ENCODE results near the gene C3. TPM values are rescaled to one million over a fixed set of nuclear protein-coding genes. Genes with fewer than 3 reads are reported as not detected.

The C3 gene
- total RNA-seq, 1 experiment from 2014 or later: 7.0 TPM

- H3K9ac ChIP-seq (ENCODE audit: low read length): 0 out of 2 replicates have a peak overlapping the region, but pooled peaks have one; percentile 39
- H3K4me3 ChIP-seq (replicated peaks in 1 of 2; ENCODE audit: low read depth in 1 of 2, low read length in 2 of 2): peak overlapping the region; percentile 22 to 30; a peak in 3 of 4 replicates
- peak overlapping the region; percentile 59 for H3K4me2 ChIP-seq (ENCODE audit: low read length)
- intact Hi-C loops (cut with micrococcal nuclease): no loop called here
- no peaks in the 10 kb centered on the region for H3K79me2 ChIP-seq (ENCODE audit: insufficient read depth, low read length)
- no peak for TF ChIP-seq JUND (IDR thresholded peaks at IDR 0.05)
- no peak for TF ChIP-seq RAD21 (IDR thresholded peaks at IDR 0.05; ENCODE audit: low read depth)
- no peak for TF ChIP-seq FOSL1 (IDR thresholded peaks at IDR 0.05; ENCODE audit: low read depth)
- H3K9me3 ChIP-seq (ENCODE audit: control insufficient read depth in 1 of 2, insufficient read depth in 1 of 2, low read depth in 1 of 2, low read length in 2 of 2): no peaks in the 10 kb centered on the region
- CTCF ChIA-PET: no interaction called here
- BruUV-seq (replicated peaks): no TSS peak
- H2AFZ ChIP-seq (ENCODE audit: low read depth, low read length, poor library complexity, severe bottlenecking): no peak overlapping the region
- H3K4me1 ChIP-seq (ENCODE audit: control insufficient read depth in 1 of 2, insufficient read depth in 2 of 2, low read length in 2 of 2): peaks cover 2 to 15% of the 10 kb centered on the region in 2 experiments; a peak in 3 of 4 replicates
- peak overlapping the region; percentile 29; the same call in 1 of the 2 replicates for H3K27ac ChIP-seq (ENCODE audit: low read depth, low read length)
- RAD21 ChIA-PET (ENCODE audit: low non-redundant PET in 1 of 2, low total read pairs in 2 of 2, uncharacterized antibody in 2 of 2, unreplicated experiment in 2 of 2): no interaction called here
- H3K27me3 ChIP-seq (ENCODE audit: insufficient read depth, low read length): no peaks in the 10 kb centered on the region
- H3K9me2 ChIP-seq (ENCODE audit: insufficient read depth): no peaks in the 10 kb centered on the region
- ATAC-seq (no peak), DNase-seq (ENCODE audit: low read depth, low spot score) (no peak)
- POLR2A ChIA-PET: no interaction called here
- no peaks in the 10 kb centered on the region for H4K20me1 ChIP-seq (ENCODE audit: insufficient read depth)
- H3K36me3 ChIP-seq (ENCODE audit: control insufficient read depth in 1 of 2, insufficient read depth in 2 of 2, low read length in 2 of 2): no peaks in the 10 kb centered on the region; a peak in 2 of 4 replicates
Measured at GRCh38 chr19:6729573-6730152, 9.2 kb upstream of the C3 start.

DNA sequence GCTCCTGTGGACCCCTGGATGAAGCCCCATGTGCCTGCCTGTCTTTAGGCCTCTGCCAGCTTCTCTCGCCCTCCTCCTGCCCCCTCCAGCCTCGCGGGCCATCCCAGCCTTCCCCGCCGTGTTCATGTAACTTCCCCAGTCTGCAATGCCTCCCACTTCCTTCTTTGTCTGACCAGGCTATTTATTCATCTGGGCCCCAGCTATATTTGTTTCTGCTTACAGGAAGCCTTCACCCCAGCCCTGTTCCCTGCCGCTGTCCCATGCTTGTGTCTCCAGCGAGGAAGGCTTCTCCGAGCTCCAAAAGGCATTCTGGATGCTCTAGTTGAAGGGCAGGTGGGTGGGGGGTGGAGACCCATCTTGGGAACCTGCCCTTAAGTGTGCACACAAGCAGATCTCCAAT, 7.9 kb upstream of the C3 start:
- ChIA-PET RAD21 (ENCODE audit: low non-redundant PET in 1 of 2, low total read pairs in 2 of 2, uncharacterized antibody in 2 of 2, unreplicated experiment in 2 of 2) (no interaction called here), CTCF (no interaction called here), POLR2A (no interaction called here)
- no peaks in the 10 kb centered on the region for H3K79me2 ChIP-seq (ENCODE audit: insufficient read depth, low read length)
- no peak overlapping the region; the same call in 1 of the 2 replicates for H3K27ac ChIP-seq (ENCODE audit: low read depth, low read length)
- no peaks in the 10 kb centered on the region for H4K20me1 ChIP-seq (ENCODE audit: insufficient read depth)
- no peak overlapping the region for H2AFZ ChIP-seq (ENCODE audit: low read depth, low read length, poor library complexity, severe bottlenecking)
- intact Hi-C loops (cut with micrococcal nuclease): no loop called here
- no peaks in the 10 kb centered on the region; a peak in 2 of 4 replicates for H3K36me3 ChIP-seq (ENCODE audit: control insufficient read depth in 1 of 2, insufficient read depth in 2 of 2, low read length in 2 of 2)
- TF ChIP-seq JUND (IDR thresholded peaks at IDR 0.05): no peak
- H3K9ac ChIP-seq (ENCODE audit: low read length): no peak overlapping the region
- H3K9me3 ChIP-seq (ENCODE audit: control insufficient read depth in 1 of 2, insufficient read depth in 1 of 2, low read depth in 1 of 2, low read length in 2 of 2): no peaks in the 10 kb centered on the region
- H3K4me1 ChIP-seq (ENCODE audit: control insufficient read depth in 1 of 2, insufficient read depth in 2 of 2, low read length in 2 of 2): peaks cover 2 to 16% of the 10 kb centered on the region in 2 experiments; a peak in 3 of 4 replicates
- no TSS peak for BruUV-seq (replicated peaks)
- no peaks in the 10 kb centered on the region for H3K27me3 ChIP-seq (ENCODE audit: insufficient read depth, low read length)
- no peak overlapping the region for H3K4me3 ChIP-seq (replicated peaks in 1 of 2; ENCODE audit: low read depth in 1 of 2, low read length in 2 of 2)
- H3K4me2 ChIP-seq (ENCODE audit: low read length): no peak overlapping the region
- H3K9me2 ChIP-seq (ENCODE audit: insufficient read depth): no peaks in the 10 kb centered on the region
- DNase-seq (ENCODE audit: low read depth, low spot score): no peak
- ATAC-seq: no peak
